ENCODE results near the gene RCOR3.

The RCOR3 gene

DNA sequence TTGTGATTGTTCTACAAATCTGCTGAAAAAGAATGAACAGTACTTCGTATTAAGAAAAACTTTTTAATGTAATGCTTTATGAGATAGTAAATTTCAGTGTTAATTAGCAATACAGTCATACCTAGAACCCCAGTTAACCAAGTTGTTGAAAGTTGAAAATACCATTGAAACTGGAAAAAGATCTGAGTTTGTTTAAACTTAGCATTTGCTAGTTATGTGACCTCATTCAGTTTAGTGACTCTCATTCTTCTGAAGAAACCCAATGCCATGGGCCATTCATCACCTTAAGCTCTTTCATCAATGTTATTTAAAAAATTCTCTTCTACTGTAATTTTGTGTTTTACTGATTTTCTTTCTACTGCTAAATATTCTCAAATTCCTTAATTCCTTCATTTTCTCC is 20.2 kb downstream of the RCOR3 start:
- TF ChIP-seq, protein P1, sequence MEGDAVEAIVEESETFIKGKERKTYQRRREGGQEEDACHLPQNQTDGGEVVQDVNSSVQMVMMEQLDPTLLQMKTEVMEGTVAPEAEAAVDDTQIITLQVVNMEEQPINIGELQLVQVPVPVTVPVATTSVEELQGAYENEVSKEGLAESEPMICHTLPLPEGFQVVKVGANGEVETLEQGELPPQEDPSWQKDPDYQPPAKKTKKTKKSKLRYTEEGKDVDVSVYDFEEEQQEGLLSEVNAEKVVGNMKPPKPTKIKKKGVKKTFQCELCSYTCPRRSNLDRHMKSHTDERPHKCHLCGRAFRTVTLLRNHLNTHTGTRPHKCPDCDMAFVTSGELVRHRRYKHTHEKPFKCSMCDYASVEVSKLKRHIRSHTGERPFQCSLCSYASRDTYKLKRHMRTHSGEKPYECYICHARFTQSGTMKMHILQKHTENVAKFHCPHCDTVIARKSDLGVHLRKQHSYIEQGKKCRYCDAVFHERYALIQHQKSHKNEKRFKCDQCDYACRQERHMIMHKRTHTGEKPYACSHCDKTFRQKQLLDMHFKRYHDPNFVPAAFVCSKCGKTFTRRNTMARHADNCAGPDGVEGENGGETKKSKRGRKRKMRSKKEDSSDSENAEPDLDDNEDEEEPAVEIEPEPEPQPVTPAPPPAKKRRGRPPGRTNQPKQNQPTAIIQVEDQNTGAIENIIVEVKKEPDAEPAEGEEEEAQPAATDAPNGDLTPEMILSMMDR (IDR thresholded peaks at IDR 0.05; ENCODE audit: extremely low read depth, missing control alignments): no peak
- DNase-seq (ENCODE audit: low spot score): no peak

DNA sequence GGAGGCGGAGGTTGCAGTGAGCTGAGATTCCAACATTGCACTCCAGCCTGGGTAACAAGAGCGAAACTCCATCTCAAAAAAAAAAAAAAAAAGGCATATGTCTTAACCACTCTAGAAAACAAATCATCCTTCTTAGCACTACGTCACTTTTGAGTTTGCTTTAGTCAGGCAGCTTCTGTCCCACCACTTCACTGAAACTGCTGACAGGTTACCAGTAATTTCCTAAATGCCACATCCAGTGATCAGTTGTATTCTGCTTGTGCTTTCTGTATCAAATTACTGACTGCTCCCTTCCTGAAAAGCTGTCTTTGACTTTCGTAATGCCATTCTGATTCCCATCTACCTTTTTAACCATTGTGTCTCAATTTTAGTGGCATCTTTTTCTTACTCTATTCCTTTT is 21.7 kb downstream of the RCOR3 start:
- DNase-seq (ENCODE audit: low spot score): no peak
- TF ChIP-seq, protein P1 (IDR thresholded peaks at IDR 0.05; ENCODE audit: extremely low read depth, missing control alignments): no peak

DNA sequence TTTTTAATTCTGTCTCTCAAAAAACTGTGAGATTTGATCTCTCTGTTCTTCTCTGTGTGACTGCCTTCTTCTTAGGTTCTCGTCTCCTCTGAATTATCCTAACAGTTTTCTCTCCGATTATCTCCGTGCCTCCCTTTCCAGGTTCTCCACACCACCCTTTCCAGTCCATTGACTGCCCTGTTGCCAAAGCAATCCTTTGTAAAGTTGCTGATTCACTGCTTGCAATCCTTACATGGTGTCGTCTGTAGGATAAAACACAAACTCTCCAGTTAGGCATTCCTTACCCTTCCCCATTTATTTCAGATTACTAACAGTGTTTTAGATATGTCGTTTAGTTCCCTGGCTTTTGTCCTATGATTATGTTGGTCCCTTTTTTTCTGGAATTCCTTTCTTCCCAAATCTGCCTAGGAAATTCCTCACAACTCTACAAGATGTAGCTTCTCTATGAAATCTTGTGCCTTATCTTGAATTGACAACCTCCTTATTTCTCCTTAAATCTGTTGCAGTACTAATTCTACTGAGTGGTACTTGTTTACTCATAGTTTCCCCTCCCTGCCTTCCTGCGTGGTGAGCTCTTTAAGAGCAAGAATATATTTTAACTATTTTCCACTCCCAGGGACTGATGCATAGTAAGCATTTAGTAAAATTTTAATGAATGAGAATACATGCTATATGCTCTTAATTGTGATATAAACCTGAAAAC is 22.3 kb downstream of the RCOR3 start:
- TF ChIP-seq, protein P1 (IDR thresholded peaks at IDR 0.05; ENCODE audit: extremely low read depth, missing control alignments): no peak
- DNase-seq (ENCODE audit: low spot score): no peak

DNA sequence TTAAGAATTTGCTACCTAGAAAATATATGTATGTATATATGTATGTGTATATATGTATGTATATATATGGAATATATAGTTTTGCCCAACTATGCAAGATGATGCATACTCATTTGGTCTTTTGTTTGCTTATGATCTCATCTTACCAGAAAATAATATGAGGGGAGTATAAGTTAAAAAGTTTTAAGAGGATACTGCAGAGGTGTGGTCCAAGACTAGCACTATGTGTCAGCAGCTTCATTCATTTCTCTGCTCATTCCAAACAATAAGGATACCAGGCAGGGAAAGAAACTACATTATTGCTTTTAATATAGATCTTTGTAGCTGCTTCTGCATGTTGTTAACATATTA is 22.8 kb downstream of the RCOR3 start:
- TF ChIP-seq, protein P1 (IDR thresholded peaks at IDR 0.05; ENCODE audit: extremely low read depth, missing control alignments): no peak
- DNase-seq (ENCODE audit: low spot score): no peak

DNA sequence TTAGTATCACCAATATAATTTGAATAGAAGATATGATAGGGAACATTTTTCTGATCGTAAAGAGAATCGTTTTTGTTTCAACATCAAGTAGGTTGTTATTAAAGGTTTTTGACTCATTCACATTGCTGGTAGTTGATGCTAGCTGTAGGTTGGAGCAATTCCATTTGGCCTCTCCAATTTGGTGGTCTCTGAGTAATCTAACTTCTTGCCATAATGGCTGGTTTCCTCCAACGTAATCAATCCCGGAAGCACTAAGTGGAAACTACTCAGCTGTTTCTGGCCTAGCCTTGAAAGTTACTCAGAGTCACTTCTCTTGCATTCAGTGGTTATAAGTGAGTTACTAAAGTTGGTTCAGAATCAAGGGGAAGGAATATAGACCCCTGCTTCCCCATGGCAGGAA is 26.0 kb downstream of the RCOR3 start:
- TF ChIP-seq, protein P1 (IDR thresholded peaks at IDR 0.05; ENCODE audit: extremely low read depth, missing control alignments): no peak

DNA sequence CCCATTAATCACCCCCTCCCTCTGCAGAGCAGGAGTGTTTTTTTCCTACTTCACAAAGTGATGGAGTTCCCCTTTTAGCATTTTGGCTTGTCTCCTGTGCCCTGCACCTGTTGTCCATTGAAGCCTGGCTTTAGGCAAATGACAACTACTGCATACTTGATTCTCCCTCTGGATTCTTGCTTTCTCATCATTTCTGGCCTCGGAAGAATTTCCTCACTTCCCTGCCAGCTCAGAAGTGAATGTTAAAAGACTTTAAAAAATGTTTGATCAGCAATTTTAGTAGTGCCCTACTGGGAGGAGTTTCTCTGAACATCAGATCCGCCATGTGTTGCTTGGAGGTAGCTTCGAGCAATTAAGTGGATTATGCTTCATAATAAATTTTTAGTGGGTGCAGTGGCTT is 28.1 kb downstream of the RCOR3 start:
- TF ChIP-seq, protein P1 (IDR thresholded peaks at IDR 0.05; ENCODE audit: extremely low read depth, missing control alignments): no peak
- no peak for DNase-seq (ENCODE audit: low spot score)

More for the DNA sequence above, 26.0 kb downstream of the RCOR3 start:
- no peak for DNase-seq (ENCODE audit: low spot score)

DNA sequence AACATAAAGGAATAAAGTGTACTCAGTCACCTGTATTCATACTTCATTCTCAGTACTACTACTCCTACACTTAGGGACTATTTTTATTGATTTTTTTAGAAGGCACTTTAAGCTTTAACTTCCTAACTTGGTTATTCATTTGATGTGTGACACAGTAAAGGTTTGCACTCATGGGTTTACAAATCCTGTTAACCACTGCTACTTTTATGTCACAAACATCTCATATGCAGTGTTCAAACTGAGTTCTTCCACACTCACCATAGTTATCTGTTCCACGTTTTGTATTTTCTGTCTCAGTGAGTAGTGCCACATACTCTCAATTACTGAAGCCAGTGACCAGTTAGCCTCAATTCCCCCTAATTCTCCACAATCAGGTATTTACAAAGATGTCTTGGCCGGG is 33.2 kb downstream of the RCOR3 start:
- TF ChIP-seq, protein P1 (IDR thresholded peaks at IDR 0.05; ENCODE audit: extremely low read depth, missing control alignments): no peak

More for the DNA sequence above, 33.2 kb downstream of the RCOR3 start:
- no peak for DNase-seq (ENCODE audit: low spot score)
